HepG2 (cell line): ENCODE measurements around the gene PEX10. TPM values are rescaled to one million over a fixed set of nuclear protein-coding genes. Genes with fewer than 3 reads are reported as not detected.
A peak's percentile ranks its signal among the peaks of the same experiment; 100 is the strongest.

ENCODE experiments used
- BRCA1 ChIP-seq: sonication (generic); formaldehyde crosslinking; IDR thresholded peaks from 2 replicates; pipeline ENCODE4 v1.4.0; 2020; ENCODE audit warnings: missing genetic modification reagents
- CCDC6 ChIP-seq: sonication (generic); formaldehyde crosslinking; IDR thresholded peaks from 2 replicates; pipeline ENCODE4 v1.8.1; 2022; ENCODE audit warnings: mild to moderate bottlenecking, missing genetic modification reagents, moderate library complexity
- HMG20B ChIP-seq: conservative IDR thresholded peaks from 2 replicates; pipeline ENCODE4 v1.6.1; 2016; ENCODE audit warnings: missing genetic modification reagents, missing compliant biosample characterization
- JUN ChIP-seq: sonication (generic); formaldehyde crosslinking; IDR thresholded peaks from 2 replicates; pipeline ENCODE4 v1.4.0; 2020; ENCODE audit warnings: mild to moderate bottlenecking, missing genetic modification reagents
- KAT7 ChIP-seq: IDR thresholded peaks from 2 replicates; pipeline ENCODE4 v1.6.1; 2018; ENCODE audit warnings: borderline replicate concordance, missing compliant biosample characterization
- MXD4 ChIP-seq: IDR thresholded peaks from 2 replicates; pipeline ENCODE4 v1.6.1; 2016; ENCODE audit warnings: mild to moderate bottlenecking, missing biosample characterization, missing genetic modification reagents
- PAF1 ChIP-seq: IDR thresholded peaks from 2 replicates; pipeline ENCODE4 v1.6.1; 2016; ENCODE audit warnings: missing genetic modification reagents, missing compliant biosample characterization
- SIN3B ChIP-seq: fragments of 150-350 bp; IDR thresholded peaks from 2 replicates; pipeline ENCODE4 v1.6.1; 2014; ENCODE audit warnings: low read length
- SMAD3 ChIP-seq: sonication (generic); formaldehyde crosslinking; IDR thresholded peaks from 2 replicates; pipeline ENCODE4 v1.4.0; 2020; ENCODE audit warnings: missing genetic modification reagents
- SMARCC2 ChIP-seq: fragments of 450-650 bp; IDR thresholded peaks from 2 replicates; pipeline ENCODE4 v1.6.1; 2017; ENCODE audit warnings: antibody characterized with exemption, mild to moderate bottlenecking
- YY1 ChIP-seq: IDR thresholded peaks from 2 replicates; pipeline ENCODE4 v1.6.1; 2011; ENCODE audit warnings: low read length, low read depth, moderate library complexity, mild to moderate bottlenecking; ENCODE audit not compliant: insufficient read depth, insufficient replicate concordance
- ZBTB3 ChIP-seq: sonication (generic); formaldehyde crosslinking; IDR thresholded peaks from 2 replicates; pipeline ENCODE4 v1.4.0; 2020; ENCODE audit warnings: low read depth, mild to moderate bottlenecking, moderate library complexity, missing genetic modification reagents, borderline replicate concordance
- ZC3H4 ChIP-seq: sonication (generic); formaldehyde crosslinking; IDR thresholded peaks from 2 replicates; pipeline ENCODE4 v1.4.0; 2020; ENCODE audit warnings: missing genetic modification reagents, borderline replicate concordance
- ZFY ChIP-seq: sonication (generic); formaldehyde crosslinking; IDR thresholded peaks from 2 replicates; pipeline ENCODE4 v1.4.0; 2020; ENCODE audit warnings: missing genetic modification reagents
- ZNF138 ChIP-seq: sonication (generic); formaldehyde crosslinking; IDR thresholded peaks from 2 replicates; pipeline ENCODE4 v1.5.0; 2020; ENCODE audit warnings: mild to moderate bottlenecking, low read depth, missing genetic modification reagents
- ZNF260 ChIP-seq: sonication (generic); formaldehyde crosslinking; IDR thresholded peaks from 2 replicates; pipeline ENCODE4 v1.4.0; 2020; ENCODE audit warnings: missing genetic modification reagents, low read depth, mild to moderate bottlenecking, borderline replicate concordance
- ZNF337 ChIP-seq: sonication (generic); formaldehyde crosslinking; IDR thresholded peaks from 2 replicates; pipeline ENCODE4 v1.5.1; 2020; ENCODE audit warnings: missing genetic modification reagents, low read depth, mild to moderate bottlenecking, borderline replicate concordance
- ZNF354B ChIP-seq: sonication (generic); formaldehyde crosslinking; IDR thresholded peaks from 2 replicates; pipeline ENCODE4 v1.8.0; 2022; ENCODE audit warnings: mild to moderate bottlenecking, missing genetic modification reagents
- ZNF44 ChIP-seq: sonication (generic); formaldehyde crosslinking; IDR thresholded peaks from 2 replicates; pipeline ENCODE4 v1.5.1; 2020; ENCODE audit warnings: mild to moderate bottlenecking, missing genetic modification reagents
- ZNF484 ChIP-seq: sonication (generic); formaldehyde crosslinking; IDR thresholded peaks from 2 replicates; pipeline ENCODE4 v1.5.1; 2020; ENCODE audit warnings: mild to moderate bottlenecking, low read depth, missing genetic modification reagents, borderline replicate concordance
- ZNF777 ChIP-seq: sonication (generic); formaldehyde crosslinking; IDR thresholded peaks from 2 replicates; pipeline ENCODE4 v1.4.0; 2020; ENCODE audit warnings: missing genetic modification reagents
- polyA plus RNA-seq, 8 experiments: library from polyadenylated mRNA; depleted of rRNA in 3 of 8; stranded (reverse) in 7 of 8; unstranded in 1 of 8; fragments of >200 nt; fragmentation: Illumina TruSeq in 4 of 8; extraction: Trizol in 4 of 8; gene quantifications; 2 replicates each; pipeline versions ENCODE4 v1.2.1 to v1.2.3, GENCODE V29; 2011 to 2016; ENCODE audit warnings: low read depth in 4 of 8, missing spikeins in 1 of 8, mixed read lengths in 1 of 8; ENCODE audit not compliant: insufficient read depth in 1 of 8
- total RNA-seq, 5 experiments: library from RNA; depleted of rRNA; stranded (reverse); fragments of >200 nt; fragmentation: Illumina TruSeq; extraction: Trizol; gene quantifications; 2 replicates each; pipeline ENCODE4 v1.2.3, GENCODE V29; 2016; ENCODE audit warnings: low read depth in 1 of 5
- TF ChIP-seq, protein P1 (sequence below): sonication (generic); formaldehyde crosslinking; IDR thresholded peaks from 2 replicates; pipeline ENCODE4 v1.5.0; 2020; ENCODE audit warnings: mild to moderate bottlenecking, missing genetic modification reagents
- TF ChIP-seq, protein P2 (sequence below): sonication (generic); formaldehyde crosslinking; IDR thresholded peaks from 2 replicates; pipeline ENCODE4 v1.4.0; 2020; ENCODE audit warnings: missing genetic modification reagents
- TF ChIP-seq, protein P3 (sequence below): sonication (generic); formaldehyde crosslinking; IDR thresholded peaks from 2 replicates; pipeline ENCODE4; 2020; ENCODE audit warnings: missing genetic modification reagents, mild to moderate bottlenecking, borderline replicate concordance

The PEX10 gene
- total and polyA plus RNA-seq, 2 of the 13 experiments (the other 11 are each of a cell fraction or from before 2014, with no cell fraction given): 16.1 to 39.6 TPM

DNA sequence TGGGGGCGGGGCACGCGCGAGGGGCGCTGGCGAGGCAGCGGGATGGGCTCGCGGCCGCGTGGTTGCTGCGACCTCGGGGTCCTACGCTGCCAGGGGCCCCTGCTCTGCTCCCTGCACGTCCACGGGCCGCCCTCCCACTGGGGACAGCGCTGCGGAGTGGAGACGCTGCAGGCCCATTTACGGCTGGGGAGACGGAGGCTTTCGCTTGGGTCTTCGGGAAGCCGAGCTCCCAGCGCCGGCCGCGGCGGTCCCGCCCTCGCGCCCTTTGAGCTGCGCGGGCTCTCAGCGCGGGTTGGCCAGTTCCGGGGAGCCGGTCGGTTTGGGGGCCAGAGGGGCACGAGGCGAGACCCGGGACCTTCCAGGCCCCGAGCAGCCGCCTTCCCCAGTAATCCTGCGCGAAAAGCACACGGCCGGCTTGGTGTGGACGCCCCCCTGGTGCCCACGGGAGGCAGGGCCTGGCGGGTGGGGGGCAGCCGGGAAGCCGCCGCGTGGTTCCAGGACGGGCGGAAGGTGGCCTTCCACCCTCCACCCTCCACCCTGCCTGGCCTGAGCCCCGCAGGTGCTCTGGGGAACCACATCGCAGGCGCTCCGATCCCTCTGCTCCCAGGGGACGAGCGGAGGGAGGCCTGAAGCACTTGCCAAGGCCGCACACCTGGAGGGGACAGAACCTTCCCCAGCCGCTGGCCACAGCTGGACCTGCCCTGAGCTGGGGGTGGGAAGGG is 570 bp upstream of the PEX10 start (continued):
- TF ChIP-seq ZNF777 (peak; percentile 50), KAT7 (CRISPR knock-in tag) (0 out of 2 replicates have a peak, but pooled peaks have one; percentile 22), ZBTB3 (CRISPR knock-in tag) (0 out of 2 replicates have a peak, but pooled peaks have one; percentile 11), PAF1 (no peak), SMAD3 (CRISPR knock-in tag) (no peak), ZC3H4 (peak; percentile 49), ZFY (CRISPR knock-in tag) (peak; percentile 74), ZNF354B (CRISPR knock-in tag) (no peak), HMG20B (no peak), MXD4 (CRISPR knock-in tag) (peak; percentile 12), ZNF138 (CRISPR knock-in tag) (peak; percentile 47; the same call in 1 of the 2 replicates), JUN (CRISPR knock-in tag) (no peak), SMARCC2 (no peak), BRCA1 (CRISPR knock-in tag) (no peak; the same call in 1 of the 2 replicates), ZNF44 (CRISPR knock-in tag) (peak; percentile 62; the same call in 1 of the 2 replicates), ZNF484 (CRISPR knock-in tag) (no peak; the same call in 1 of the 2 replicates), ZNF337 (CRISPR knock-in tag) (no peak), SIN3B (no peak), YY1 (peak; percentile 11), ZNF260 (CRISPR knock-in tag) (no peak), CCDC6 (CRISPR knock-in tag) (peak; percentile 91; the same call in 1 of the 2 replicates)
- TF ChIP-seq, protein P1, sequence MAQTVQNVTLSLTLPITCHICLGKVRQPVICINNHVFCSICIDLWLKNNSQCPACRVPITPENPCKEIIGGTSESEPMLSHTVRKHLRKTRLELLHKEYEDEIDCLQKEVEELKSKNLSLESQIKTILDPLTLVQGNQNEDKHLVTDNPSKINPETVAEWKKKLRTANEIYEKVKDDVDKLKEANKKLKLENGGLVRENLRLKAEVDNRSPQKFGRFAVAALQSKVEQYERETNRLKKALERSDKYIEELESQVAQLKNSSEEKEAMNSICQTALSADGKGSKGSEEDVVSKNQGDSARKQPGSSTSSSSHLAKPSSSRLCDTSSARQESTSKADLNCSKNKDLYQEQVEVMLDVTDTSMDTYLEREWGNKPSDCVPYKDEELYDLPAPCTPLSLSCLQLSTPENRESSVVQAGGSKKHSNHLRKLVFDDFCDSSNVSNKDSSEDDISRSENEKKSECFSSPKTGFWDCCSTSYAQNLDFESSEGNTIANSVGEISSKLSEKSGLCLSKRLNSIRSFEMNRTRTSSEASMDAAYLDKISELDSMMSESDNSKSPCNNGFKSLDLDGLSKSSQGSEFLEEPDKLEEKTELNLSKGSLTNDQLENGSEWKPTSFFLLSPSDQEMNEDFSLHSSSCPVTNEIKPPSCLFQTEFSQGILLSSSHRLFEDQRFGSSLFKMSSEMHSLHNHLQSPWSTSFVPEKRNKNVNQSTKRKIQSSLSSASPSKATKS (CRISPR knock-in tag): no peak
- TF ChIP-seq, protein P2, sequence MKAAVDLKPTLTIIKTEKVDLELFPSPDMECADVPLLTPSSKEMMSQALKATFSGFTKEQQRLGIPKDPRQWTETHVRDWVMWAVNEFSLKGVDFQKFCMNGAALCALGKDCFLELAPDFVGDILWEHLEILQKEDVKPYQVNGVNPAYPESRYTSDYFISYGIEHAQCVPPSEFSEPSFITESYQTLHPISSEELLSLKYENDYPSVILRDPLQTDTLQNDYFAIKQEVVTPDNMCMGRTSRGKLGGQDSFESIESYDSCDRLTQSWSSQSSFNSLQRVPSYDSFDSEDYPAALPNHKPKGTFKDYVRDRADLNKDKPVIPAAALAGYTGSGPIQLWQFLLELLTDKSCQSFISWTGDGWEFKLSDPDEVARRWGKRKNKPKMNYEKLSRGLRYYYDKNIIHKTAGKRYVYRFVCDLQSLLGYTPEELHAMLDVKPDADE: no peak; the same call in 1 of the 2 replicates
- TF ChIP-seq, protein P3, sequence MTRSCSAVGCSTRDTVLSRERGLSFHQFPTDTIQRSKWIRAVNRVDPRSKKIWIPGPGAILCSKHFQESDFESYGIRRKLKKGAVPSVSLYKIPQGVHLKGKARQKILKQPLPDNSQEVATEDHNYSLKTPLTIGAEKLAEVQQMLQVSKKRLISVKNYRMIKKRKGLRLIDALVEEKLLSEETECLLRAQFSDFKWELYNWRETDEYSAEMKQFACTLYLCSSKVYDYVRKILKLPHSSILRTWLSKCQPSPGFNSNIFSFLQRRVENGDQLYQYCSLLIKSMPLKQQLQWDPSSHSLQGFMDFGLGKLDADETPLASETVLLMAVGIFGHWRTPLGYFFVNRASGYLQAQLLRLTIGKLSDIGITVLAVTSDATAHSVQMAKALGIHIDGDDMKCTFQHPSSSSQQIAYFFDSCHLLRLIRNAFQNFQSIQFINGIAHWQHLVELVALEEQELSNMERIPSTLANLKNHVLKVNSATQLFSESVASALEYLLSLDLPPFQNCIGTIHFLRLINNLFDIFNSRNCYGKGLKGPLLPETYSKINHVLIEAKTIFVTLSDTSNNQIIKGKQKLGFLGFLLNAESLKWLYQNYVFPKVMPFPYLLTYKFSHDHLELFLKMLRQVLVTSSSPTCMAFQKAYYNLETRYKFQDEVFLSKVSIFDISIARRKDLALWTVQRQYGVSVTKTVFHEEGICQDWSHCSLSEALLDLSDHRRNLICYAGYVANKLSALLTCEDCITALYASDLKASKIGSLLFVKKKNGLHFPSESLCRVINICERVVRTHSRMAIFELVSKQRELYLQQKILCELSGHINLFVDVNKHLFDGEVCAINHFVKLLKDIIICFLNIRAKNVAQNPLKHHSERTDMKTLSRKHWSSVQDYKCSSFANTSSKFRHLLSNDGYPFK (CRISPR knock-in tag): 0 out of 2 replicates have a peak, but pooled peaks have one; percentile 1
